Measurements from ENCODE around the gene CLCN2. TPM values are rescaled to one million over a fixed set of nuclear protein-coding genes. Genes with fewer than 3 reads are reported as not detected.

CLCN2 gene
- total RNA-seq, 1 experiment from 2014 or later = 22.6 TPM

DNA sequence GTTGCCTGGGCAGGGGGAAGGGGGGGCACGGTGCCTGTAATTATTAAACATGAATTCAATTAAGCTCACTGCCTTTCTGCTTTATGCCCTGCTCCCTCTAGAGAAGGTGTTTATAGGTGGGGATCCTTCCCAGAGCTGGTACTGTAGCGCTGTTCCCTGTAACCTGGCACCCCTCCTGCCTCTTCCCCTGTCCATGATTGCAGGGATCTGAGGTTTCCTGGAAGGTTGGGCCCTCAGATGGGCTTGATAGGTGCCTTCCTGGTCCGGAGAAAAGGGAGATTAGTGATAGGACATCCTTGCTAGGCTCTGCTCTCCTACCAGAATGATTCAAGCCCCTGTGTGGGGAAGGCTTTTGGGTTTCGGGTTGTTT is 26.1 kb downstream of the CLCN2 start (continued):
- TF ChIP-seq, protein P1, sequence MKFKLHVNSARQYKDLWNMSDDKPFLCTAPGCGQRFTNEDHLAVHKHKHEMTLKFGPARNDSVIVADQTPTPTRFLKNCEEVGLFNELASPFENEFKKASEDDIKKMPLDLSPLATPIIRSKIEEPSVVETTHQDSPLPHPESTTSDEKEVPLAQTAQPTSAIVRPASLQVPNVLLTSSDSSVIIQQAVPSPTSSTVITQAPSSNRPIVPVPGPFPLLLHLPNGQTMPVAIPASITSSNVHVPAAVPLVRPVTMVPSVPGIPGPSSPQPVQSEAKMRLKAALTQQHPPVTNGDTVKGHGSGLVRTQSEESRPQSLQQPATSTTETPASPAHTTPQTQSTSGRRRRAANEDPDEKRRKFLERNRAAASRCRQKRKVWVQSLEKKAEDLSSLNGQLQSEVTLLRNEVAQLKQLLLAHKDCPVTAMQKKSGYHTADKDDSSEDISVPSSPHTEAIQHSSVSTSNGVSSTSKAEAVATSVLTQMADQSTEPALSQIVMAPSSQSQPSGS (CRISPR knock-in tag; IDR thresholded peaks at IDR 0.05; ENCODE audit: borderline replicate concordance, low read depth) = no peak
- TF ChIP-seq, protein P2, sequence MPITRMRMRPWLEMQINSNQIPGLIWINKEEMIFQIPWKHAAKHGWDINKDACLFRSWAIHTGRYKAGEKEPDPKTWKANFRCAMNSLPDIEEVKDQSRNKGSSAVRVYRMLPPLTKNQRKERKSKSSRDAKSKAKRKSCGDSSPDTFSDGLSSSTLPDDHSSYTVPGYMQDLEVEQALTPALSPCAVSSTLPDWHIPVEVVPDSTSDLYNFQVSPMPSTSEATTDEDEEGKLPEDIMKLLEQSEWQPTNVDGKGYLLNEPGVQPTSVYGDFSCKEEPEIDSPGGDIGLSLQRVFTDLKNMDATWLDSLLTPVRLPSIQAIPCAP (CRISPR knock-in tag; IDR thresholded peaks at IDR 0.05) = no peak
- no peak for TF ChIP-seq ETV6 (CRISPR knock-in tag; IDR thresholded peaks at IDR 0.05)

DNA sequence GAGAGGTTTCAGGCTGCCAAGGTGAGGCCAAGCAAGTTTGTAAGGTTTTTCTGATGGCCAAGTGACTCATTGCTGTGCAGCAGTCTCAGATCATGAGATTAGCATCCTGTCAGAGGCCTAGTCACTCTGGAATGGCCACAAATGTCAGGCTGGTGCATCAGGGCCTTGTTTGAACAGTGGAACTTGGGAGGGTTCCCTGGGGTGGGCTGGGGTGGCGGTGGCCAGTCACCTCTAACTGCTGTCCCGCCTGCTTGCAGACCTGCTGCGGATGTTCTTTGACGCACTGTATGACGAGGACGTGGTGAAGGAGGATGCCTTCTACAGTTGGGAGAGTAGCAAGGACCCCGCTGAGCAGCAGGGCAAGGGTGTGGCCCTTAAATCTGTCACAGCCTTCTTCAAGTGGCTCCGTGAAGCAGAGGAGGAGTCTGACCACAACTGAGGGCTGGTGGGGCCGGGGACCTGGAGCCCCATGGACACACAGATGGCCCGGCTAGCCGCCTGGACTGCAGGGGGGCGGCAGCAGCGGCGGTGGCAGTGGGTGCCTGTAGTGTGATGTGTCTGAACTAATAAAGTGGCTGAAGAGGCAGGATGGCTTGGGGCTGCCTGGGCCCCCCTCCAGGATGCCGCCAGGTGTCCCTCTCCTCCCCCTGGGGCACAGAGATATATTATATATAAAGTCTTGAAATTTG is 26.8 kb downstream of the CLCN2 start:
- ATAC-seq (no peak), DNase-seq (ENCODE audit: low spot score) (no peak)
- CTCF ChIA-PET = no interaction called here

DNA sequence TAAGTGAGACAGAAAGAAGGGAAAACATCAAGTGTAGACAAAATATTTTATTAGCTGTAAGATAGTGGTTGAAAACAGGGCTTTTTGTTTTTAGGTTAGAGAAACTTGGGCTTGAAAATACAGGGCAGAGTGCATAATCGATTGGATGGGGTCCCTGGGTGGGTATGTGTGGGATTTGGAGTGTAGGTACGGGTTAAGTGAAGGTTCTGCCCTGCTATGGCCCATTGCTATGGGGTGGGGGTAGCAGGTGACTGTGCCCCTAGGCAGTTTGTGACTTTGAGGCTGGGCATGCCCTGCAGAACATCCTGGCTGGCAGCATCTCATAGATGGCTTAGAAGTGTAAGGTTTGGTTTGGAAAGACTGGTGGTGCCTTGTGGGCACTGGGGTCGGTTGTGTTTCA is 27.7 kb downstream of the CLCN2 start:
- CTCF ChIA-PET = no interaction called here
- DNase-seq (ENCODE audit: low spot score) (no peak), ATAC-seq (no peak)
- POLR2A ChIA-PET = no interaction called here
- no peaks in the 10 kb centered on the region for H3K9me3 Mint-ChIP-seq
- H3K4me3 Mint-ChIP-seq = no peak overlapping the region
- peaks cover 54% of the 10 kb centered on the region for H3K36me3 Mint-ChIP-seq
- H3K27me3 Mint-ChIP-seq (ENCODE audit: low read depth) = no peaks in the 10 kb centered on the region
- H3K27ac Mint-ChIP-seq = peak overlapping the region; percentile 8
- TF ChIP-seq TP53 (CRISPR knock-in tag; IDR thresholded peaks at IDR 0.05) (no peak), HMGA2 (CRISPR knock-in tag; IDR thresholded peaks at IDR 0.05) (no peak), ZNF121 (CRISPR knock-in tag; IDR thresholded peaks at IDR 0.05) (no peak), ZNF423 (CRISPR knock-in tag; IDR thresholded peaks at IDR 0.05) (no peak), RELA (CRISPR knock-in tag; IDR thresholded peaks at IDR 0.05; ENCODE audit: borderline replicate concordance) (no peak), MYBL2 (CRISPR knock-in tag; IDR thresholded peaks at IDR 0.05) (no peak)
- TF ChIP-seq, protein P3, sequence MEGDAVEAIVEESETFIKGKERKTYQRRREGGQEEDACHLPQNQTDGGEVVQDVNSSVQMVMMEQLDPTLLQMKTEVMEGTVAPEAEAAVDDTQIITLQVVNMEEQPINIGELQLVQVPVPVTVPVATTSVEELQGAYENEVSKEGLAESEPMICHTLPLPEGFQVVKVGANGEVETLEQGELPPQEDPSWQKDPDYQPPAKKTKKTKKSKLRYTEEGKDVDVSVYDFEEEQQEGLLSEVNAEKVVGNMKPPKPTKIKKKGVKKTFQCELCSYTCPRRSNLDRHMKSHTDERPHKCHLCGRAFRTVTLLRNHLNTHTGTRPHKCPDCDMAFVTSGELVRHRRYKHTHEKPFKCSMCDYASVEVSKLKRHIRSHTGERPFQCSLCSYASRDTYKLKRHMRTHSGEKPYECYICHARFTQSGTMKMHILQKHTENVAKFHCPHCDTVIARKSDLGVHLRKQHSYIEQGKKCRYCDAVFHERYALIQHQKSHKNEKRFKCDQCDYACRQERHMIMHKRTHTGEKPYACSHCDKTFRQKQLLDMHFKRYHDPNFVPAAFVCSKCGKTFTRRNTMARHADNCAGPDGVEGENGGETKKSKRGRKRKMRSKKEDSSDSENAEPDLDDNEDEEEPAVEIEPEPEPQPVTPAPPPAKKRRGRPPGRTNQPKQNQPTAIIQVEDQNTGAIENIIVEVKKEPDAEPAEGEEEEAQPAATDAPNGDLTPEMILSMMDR (IDR thresholded peaks at IDR 0.05) = no peak
- TF ChIP-seq, protein P4, sequence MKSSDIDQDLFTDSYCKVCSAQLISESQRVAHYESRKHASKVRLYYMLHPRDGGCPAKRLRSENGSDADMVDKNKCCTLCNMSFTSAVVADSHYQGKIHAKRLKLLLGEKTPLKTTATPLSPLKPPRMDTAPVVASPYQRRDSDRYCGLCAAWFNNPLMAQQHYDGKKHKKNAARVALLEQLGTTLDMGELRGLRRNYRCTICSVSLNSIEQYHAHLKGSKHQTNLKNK (CRISPR knock-in tag; IDR thresholded peaks at IDR 0.05) = no peak
- H3K4me1 Mint-ChIP-seq = peaks cover 25% of the 10 kb centered on the region

More for the DNA sequence above, 26.8 kb downstream of the CLCN2 start:
- Mint-ChIP-seq H3K4me1 (peaks cover 30% of the 10 kb centered on the region), H3K36me3 (peaks cover 45% of the 10 kb centered on the region), H3K4me3 (no peak overlapping the region), H3K27ac (peak overlapping the region; percentile 82), H3K9me3 (no peaks in the 10 kb centered on the region), H3K27me3 (ENCODE audit: low read depth) (no peaks in the 10 kb centered on the region)
- POLR2A ChIA-PET = interaction anchor here (0.5 to 0.7 kb wide), 2 partner anchors 13 to 24 kb away, joined by 3 to 6 read pairs; no protein-coding TSS in a partner anchor
- TF ChIP-seq SP1 (CRISPR knock-in tag; conservative IDR thresholded peaks at IDR 0.05) = no peak
- TF ChIP-seq ESRRA (CRISPR knock-in tag; IDR thresholded peaks at IDR 0.05; ENCODE audit: borderline replicate concordance) = no peak
- no peak for TF ChIP-seq ZNF423 (CRISPR knock-in tag; IDR thresholded peaks at IDR 0.05)
- TF ChIP-seq, protein P5, sequence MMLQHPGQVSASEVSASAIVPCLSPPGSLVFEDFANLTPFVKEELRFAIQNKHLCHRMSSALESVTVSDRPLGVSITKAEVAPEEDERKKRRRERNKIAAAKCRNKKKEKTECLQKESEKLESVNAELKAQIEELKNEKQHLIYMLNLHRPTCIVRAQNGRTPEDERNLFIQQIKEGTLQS (CRISPR knock-in tag; conservative IDR thresholded peaks at IDR 0.05) = no peak
- TF ChIP-seq FOXP1 (CRISPR knock-in tag; IDR thresholded peaks at IDR 0.05; ENCODE audit: borderline replicate concordance) = no peak
- TF ChIP-seq, protein P6, sequence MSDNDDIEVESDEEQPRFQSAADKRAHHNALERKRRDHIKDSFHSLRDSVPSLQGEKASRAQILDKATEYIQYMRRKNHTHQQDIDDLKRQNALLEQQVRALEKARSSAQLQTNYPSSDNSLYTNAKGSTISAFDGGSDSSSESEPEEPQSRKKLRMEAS (CRISPR knock-in tag; IDR thresholded peaks at IDR 0.05) = no peak

DNA sequence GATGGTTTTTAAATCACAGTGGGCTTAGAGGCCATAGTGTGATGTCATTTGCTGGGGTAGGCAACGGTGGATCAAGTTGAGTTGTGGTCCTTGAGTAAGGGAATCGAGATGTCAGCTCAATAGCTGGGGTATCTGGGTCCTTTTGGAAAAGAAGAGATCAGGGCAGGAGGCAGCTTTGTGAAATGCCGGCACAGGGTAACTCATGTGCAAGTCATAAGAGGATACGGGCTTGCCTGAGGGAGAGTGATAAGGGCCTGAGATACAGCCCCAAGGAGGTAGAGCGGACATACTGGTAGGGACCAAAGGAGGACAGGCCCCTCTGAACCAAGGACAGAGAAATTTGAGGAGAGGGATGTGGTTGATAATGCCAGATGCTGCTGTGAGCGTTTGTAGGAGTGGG is 28.2 kb downstream of the CLCN2 start:
- POLR2A ChIA-PET = no interaction called here
- H3K27me3 Mint-ChIP-seq (ENCODE audit: low read depth) = no peaks in the 10 kb centered on the region
- H3K4me1 Mint-ChIP-seq = peaks cover 21% of the 10 kb centered on the region
- peaks cover 59% of the 10 kb centered on the region for H3K36me3 Mint-ChIP-seq
- no peaks in the 10 kb centered on the region for H3K9me3 Mint-ChIP-seq
- peak overlapping the region; percentile 21 for H3K27ac Mint-ChIP-seq
- no peak for ATAC-seq
- no peak for DNase-seq (ENCODE audit: low spot score)
- H3K4me3 Mint-ChIP-seq = no peak overlapping the region
- CTCF ChIA-PET = no interaction called here
- TF ChIP-seq SP1 (CRISPR knock-in tag; conservative IDR thresholded peaks at IDR 0.05) (no peak), GRHL2 (CRISPR knock-in tag; IDR thresholded peaks at IDR 0.05; ENCODE audit: insufficient replicate concordance, severe bottlenecking) (no peak), PRRX2 (CRISPR knock-in tag; IDR thresholded peaks at IDR 0.05) (no peak), ZNF416 (CRISPR knock-in tag; IDR thresholded peaks at IDR 0.05) (no peak), NFE2L1 (CRISPR knock-in tag; IDR thresholded peaks at IDR 0.05) (no peak), HMGA2 (CRISPR knock-in tag; IDR thresholded peaks at IDR 0.05) (no peak), ZNF423 (CRISPR knock-in tag; IDR thresholded peaks at IDR 0.05) (no peak), FOXP1 (CRISPR knock-in tag; IDR thresholded peaks at IDR 0.05; ENCODE audit: borderline replicate concordance) (no peak)
- TF ChIP-seq, protein P3 (IDR thresholded peaks at IDR 0.05) = no peak
